NCI-H1048 (cell line): ENCODE data around the gene PRXL2B.

Experiments
- DNase-seq: peaks from one replicate; lab custom pipeline; 2025; lab: John Stamatoyannopoulos, UW

The PRXL2B gene

DNA sequence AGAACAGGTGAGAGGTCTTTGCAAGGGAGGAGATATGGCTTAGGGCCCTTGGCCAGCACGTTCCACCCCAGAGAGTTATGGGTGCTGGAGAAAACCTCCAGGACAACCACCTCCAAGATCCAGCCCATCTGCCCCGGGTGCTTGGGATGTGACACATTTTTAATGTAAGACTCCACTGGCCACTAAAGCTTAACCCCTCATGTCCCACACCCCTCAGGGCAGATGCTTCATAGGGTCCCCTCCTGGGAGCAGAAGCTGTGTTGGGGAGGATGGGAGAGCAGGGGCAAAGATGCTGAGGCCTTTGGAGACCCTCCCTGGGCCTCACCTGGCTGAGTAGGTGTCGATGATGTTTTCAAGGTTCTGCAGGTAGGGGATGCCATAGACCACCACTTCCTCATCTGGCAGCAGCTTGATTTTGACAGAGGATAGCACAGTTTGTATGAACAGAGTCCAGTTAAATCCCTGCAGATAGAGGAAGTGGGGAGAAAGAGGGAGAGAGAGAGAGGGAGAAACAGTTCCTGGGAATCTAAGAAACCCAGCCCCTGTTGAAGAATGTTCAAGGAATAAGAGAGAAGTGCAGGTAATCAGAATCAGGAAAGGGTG, 11.9 kb downstream of the PRXL2B start:
- DNase-seq, result no peak

- DNase-seq, result no peak
These were observed 15.2 kb downstream of the PRXL2B start for GRCh38 chr1:2601721-2602303.

DNA sequence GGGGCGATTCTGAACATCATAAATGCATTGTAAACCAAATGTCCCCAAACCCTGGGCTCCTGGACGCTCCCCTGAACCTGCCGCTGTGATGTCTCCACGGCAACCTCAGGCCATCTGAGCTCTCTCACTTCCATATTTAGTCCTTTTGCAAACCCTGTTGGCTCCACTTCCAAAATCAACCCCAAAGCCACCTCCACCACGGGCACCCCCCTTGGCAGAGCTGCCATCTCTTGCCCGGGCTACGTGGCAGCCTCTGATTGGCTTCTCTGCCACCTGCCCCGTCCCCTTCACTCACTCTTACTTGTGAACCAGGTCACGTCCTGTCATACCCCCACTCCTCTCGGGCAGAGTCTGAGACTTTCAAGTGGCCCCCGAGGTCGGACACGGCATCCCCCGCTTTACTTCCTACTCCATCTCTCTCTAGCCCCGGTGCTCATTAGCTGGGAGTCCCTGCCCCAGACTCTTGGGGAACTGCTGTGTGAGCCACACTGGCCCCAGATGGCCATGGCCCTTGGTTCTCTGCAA, 15.8 kb downstream of the PRXL2B start:
- DNase-seq, result no peak

GRCh38 chr1:2602866-2603520, 16.4 kb downstream of the PRXL2B start:
- no peak for DNase-seq

DNA sequence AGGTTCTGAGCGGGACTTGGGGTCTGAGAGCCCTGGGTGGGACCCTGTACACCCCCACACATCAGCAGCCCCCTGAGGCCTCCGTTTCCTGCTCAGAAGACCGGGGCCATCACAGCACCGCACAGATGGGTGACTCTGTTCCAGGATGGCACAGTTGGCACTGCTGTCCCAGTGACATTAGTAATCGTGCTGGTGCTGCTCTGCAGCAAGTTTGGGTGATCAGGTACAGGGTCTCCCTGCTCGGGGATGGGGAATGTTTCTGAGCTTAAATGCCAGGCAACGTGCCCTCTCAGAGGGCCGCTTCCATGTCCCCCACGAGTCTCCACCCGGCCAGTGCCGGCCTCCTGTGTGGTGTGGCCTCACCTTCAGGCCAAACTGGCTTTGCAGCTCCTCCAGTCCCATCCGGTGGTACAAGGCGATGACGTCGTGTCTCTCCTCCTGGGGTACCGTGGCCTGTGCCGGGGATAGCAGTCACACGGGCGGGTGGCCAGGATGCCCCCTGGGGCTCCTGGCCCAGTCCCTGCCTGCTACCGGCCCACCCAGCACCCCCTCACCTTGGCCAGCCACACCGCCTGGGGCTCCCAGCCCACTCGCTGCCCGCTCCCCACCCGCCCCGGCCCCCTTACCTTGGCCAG, 17.1 kb downstream of the PRXL2B start:
- no peak for DNase-seq

- no peak for DNase-seq
These were observed 17.7 kb downstream of the PRXL2B start for GRCh38 chr1:2604156-2604843.

DNA sequence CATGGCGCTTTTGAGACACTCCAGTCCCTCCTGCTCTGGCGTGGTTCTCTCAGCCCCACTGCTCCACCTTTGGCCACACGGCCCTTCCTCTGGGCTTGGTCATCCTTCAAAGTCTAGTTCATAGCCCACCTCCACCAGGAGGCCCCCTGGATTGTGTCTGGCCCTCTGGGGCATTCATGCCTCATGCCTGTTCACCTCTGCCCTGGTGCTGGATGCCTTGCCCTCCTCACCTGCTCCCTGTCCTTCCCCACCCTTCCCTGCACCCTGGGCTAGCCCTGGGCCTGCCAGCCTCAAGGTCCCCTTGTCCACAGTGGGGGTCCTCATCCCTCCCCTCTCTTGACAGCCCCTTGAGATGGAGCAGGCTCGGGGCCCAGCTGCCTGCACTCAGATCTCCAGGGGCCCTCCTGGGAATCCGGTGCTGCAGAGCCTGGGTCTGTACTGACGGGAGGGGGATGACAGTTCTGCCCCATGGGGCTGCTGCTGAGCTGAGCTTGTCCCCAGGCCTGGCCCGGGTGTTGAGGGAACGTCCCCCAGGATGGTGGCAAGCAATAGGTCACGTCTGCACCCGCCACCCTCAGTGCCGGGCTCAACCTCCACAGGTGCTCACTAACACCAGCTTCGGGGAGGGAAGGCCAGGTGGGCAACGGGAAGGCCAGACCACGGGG, 18.4 kb downstream of the PRXL2B start:
- no peak for DNase-seq

GRCh38 chr1:2605509-2606395, 19.2 kb downstream of the PRXL2B start:
- no peak for DNase-seq

DNA sequence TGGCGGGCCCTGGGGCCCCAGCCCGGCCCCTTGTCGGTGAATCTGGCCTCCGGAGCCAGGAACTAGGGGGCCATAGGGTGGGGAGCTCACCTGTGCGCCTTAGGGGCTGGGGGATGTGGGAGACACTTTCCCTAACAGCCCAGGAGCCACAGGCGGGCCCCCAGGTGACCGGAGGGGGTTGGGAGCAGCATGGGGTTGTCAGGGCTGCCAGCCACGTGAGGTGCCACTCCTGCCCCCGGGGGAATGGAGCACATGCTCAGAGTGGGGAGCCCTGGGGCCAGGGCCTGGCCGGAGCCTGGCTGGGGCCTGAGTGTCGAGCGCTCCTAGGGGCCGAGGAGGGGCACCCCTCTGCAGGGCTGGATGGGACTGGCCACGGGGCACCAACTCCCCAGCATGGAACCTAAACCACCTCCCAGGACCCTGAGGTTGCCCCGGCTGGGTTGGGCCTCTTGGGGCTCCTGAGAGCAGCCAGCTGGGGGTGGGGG, 19.9 kb downstream of the PRXL2B start:
- DNase-seq, result no peak

GRCh38 chr1:2606881-2607621, 20.5 kb downstream of the PRXL2B start:
- no peak for DNase-seq

DNA sequence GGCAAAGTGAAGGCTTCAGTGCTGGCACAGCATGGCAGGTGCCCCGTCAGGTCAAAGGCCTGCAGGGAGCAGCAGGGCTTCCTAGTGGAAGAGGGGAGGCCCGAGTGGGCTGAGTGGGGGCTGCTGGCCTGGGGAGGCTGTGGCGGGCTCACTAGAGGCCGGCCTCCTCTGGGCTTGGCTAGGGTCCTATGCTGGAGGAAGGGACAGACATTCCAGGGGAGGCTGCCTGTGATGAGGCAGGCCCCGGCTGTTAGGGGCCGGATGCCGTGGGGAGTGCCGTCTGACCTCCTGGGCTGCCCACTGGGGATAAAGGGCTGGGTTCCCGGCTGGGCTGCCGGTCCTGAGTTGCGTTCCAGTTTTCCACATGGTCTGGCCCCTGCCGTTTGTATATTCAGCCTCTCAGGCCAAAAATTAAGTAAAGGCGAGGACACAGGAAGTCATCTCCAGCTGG, 21.1 kb downstream of the PRXL2B start:
- no peak for DNase-seq

GRCh38 chr1:2609319-2610035, 22.9 kb downstream of the PRXL2B start:
- DNase-seq, result no peak

GRCh38 chr1:2610036-2610959, 23.7 kb downstream of the PRXL2B start:
- DNase-seq, result no peak

DNA sequence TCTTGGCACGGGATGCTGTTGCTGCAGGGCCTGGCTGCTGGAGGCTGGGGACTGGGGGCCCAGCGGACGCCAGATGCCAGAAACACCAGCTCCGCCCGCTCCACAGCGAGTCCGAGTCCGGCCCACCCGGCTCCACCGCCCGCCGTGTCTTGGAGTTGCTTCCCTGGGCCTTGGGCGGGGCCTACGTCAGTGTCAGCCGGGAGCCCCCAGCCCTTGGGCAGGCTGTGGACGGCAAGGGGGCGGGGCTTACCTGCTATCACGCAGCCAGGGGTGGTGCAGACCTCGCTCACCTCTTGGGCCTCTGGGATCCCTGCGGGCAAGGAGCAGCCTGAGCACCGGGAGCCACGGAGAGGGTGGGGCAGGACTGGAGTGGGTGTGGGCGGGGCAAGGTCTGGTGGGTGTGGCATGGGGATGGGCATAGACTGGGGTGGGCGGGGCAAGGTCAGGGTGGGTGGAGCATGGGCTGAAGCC, 24.5 kb downstream of the PRXL2B start:
- DNase-seq, result no peak

GRCh38 chr1:2611621-2612437, 25.3 kb downstream of the PRXL2B start:
- DNase-seq, result no peak

DNA sequence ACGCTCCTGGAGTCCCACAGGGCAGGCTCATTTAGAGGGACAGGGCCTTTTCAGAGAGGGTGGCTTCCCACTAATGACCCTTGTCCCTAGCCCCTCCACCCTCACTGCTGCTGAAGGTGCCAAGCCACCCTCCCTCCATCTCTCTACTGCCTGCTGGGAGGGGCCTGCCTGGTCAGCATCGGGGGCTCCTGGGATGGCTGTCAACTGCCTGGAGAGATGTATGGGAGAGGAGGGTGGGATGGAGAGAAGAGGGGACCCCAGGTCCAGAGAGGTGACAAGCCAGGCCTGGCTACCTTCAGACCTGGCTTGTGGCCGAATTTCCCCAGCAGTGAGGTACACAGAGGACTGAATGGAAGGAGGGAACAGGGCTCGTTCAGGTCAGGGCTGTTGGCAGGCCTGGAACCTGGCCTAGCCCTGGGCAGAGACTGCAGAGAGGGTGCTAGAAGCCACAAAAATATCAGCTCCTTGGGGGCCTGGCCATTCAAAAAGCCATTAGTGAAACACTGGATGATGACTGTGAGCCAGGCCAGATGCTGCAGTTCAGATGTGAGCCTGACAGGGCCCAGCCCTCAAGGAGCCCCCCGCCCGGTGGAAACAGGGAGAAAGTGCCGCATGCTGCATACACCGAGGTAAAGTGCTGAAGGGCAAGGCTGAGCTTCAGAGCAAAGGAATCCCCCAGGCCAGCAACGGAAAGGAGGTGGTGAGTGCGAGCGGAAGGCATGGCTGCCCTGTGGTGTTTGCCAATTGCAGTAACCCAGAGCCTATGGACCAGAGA, 26.2 kb downstream of the PRXL2B start:
- DNase-seq, result no peak
